Activated CD4-positive, alpha-beta T cell treated with anti-CD3 and anti-CD28 coated beads for 4 hours (primary cell): Measurements from ENCODE around the gene DNAJC3.
"Not testable (repeated sequence)": the region's sequence is repeated elsewhere in the genome, so short reads cannot be mapped to it uniquely, and the experiment has no call there.

Experiments used
- DNase-seq, 2 donors: peaks; one replicate each; pipeline ENCODE4 v3.0.0-alpha.2; 2020

Gene DNAJC3

DNA sequence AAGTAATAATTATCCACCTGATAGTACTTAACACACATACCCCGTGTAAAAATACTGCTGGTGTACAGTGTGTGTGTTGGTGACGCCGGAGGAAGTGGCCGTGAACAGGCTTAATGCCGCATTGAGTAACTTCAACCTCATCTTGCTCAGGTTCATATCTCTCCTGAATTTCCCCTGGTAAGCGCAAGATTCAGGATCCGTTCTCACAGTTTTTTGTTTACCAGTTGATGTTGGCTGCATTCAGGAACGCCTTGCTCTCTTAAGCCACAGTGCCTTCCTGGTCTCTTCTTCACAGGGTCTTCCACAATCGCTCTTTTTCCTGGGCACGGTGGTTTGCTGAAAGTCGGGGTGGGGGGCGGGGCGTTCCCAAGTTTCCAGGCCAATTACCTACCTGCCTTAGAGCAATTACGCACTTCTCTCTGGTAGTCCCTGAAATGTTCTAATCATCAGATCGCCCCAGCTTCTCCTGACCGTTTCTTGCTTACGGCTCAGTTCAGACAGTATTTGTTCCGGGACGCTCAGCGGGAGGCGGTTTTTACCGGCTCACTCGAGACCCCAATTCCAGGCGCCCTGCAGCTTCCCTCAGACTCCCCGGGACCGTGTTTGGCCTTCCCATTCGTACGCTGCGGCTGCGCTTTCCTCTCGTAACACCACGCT is 706 bp upstream of the DNAJC3 start:
- DNase-seq: peak in 1 of 2 donors; percentile 8

DNA sequence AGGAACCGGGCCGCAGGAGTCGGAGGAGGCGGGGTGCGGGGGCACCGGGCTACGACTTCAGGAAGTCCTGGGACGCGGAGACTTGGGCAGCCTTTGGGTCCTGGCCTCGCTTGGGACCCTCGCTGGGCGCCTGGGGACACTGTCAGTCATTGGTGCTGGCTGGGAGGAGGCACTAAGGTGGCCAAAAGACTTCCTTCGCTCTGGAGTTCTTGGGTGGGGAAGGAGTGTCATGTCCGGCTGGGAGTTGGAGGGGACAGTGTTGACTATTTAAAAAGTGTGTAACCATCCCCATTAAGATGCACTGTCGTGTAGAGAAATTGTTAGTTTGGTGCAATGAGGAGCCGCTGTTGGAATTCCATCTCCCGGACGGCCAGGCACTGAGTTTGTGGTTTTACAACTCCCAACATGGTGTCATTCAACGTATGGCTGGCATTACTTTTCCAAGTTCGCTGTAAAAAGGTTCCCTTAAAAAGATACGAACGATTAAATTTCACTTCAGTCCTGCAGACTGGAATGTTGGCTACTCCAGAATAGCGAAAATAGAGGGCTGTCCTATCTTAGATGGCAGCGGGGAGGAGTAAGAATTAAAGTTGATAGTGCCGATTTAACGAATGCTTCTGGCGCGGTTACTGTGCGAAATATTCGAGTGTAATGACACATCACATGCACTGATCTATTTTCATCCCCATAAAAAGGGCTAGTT is 776 bp downstream of the DNAJC3 start:
- peak; percentile 3 to 11 for DNase-seq

DNA sequence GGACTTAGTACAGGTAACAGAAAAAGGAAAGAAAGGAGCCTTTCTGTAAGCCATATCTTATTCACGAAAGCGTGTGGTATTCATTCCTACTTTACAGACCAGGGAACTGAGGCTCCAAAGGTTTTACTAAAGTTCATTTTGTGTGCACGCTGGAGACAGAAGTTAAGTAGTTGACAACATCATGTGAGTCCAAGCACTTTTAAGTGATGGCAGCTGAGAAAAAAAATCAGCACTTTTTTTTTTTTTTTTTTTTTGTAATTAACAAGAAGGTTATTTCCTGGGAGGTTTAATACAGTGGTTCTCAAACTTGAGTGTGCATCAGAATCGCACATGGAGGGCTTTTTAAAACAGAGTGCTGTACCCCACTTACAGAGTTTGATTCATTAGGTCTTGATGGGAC is 2.0 kb downstream of the DNAJC3 start:
- DNase-seq: no peak

DNA sequence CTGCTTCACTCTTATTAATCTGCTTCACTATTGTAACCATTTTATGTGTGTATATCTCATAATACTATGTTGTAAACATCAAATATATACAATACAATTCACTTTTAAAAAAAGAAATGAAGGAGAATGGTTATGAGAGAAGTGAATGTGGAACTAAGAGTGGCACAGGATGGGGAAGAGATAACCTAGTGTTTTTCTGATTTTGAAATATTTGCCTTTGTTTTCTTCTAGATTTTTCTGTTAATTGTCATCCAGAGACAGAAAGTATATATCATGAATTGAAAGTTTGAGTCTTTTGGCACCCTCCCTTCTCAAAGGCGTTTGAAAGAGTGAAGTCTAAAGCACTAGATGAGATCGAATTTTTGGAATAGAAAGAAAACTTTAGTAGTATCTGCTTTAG is 2.8 kb downstream of the DNAJC3 start:
- no peak for DNase-seq

DNA sequence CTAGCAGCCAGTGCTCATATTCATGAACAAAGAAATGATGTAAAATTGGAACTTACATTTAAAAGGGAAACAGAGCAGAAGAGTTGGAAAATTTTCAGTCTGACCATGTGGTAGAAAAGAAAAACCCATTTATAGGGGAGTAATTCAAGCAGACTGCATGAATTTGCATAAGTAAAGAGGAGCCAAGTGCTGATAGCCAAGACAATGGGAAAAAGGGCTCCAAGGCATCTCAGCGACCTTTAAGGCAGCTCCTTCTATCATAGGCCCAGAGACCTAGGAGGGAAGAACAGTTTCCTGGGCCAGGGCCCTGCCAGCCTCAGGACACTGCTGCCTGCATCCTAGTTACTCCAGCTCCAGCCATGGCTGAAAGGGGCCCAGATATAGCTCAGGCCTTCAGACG is 7.5 kb downstream of the DNAJC3 start:
- no peak for DNase-seq

DNA sequence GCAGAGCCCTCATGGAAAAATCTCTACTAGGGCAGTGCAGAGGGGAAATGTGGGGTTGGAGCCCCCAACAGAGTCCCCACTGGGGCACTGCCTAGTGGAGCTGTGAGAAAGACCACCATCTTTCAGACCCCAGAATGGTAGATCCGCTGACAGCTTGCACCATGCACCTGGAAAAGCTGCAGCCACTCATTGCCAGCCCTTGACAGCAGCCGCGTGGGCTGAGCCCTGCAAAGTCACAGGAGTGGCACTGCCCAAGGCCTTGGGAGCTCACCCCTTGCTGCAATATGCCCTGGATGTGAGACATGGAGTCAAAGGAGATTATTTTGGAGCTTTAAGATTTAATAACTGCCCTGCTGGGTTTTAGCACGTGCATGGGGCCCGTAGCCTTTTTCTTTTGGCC is 8.0 kb downstream of the DNAJC3 start:
- DNase-seq: not testable (repeated sequence)

DNA sequence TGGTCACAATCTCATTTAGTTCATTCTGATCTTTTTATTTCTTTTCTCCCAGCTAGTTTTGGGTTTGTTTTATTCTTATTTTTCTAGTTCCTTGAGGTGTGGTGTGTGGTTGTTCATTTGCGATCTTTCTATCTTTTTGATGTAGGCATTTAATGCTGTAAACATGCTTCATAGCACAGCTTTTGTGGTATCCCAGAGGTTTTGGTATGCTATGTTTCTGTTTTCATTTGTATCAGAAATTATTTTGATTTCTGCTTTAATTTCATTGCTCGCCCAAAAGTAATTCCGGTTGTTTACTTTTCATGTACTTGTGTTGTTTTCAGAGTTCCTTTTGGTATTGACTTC is 12.6 kb downstream of the DNAJC3 start:
- DNase-seq: no peak

DNA sequence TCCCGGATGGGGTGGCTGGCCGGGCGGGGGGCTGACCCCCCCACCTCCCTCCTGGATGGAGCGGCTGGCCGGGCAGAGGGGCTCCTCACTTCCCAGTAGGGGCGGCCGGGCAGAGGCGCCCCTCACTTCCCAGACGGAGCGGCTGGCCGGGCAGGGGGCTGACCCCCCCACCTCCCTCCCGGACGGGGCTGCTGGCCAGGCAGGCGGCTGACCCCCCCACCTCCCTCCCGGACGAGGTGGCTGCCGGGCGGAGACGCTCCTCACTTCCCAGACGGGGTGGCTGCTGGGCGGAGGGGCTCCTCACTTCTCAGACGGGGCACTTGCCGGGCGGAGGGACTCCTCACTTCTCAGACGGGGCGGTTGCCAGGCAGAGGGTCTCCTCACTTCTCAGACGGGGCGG is 14.0 kb downstream of the DNAJC3 start:
- not testable (repeated sequence) for DNase-seq

DNA sequence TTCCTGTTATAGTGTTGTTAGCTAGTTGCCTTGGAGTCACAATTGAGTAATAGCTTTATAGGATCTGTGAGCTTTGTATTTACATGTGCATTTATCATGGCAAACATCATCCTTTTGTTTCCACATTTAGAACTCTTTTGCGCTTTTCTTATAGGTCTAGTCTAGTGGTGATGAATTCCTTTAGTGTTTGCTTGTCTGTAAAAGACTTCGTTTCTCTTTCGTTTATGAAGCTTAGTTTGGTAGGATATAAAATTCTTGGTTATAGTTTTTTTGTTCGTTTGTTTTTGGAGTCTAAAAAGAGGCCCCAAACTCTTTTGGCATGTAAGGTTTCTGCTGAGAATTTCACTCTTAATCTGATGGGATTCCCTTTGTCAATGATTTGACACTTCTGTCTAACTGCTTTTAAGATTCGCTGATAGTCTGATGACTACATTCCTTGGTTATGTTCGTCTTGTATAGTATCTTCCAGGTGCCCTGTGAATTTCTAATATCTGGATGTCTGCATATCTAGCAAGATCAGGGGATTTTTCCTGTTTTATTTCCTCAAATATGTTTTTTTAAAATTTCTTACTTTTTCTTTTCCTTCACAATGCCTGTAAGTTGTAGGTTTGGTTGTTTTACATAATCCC is 20.2 kb downstream of the DNAJC3 start:
- DNase-seq: no peak

DNA sequence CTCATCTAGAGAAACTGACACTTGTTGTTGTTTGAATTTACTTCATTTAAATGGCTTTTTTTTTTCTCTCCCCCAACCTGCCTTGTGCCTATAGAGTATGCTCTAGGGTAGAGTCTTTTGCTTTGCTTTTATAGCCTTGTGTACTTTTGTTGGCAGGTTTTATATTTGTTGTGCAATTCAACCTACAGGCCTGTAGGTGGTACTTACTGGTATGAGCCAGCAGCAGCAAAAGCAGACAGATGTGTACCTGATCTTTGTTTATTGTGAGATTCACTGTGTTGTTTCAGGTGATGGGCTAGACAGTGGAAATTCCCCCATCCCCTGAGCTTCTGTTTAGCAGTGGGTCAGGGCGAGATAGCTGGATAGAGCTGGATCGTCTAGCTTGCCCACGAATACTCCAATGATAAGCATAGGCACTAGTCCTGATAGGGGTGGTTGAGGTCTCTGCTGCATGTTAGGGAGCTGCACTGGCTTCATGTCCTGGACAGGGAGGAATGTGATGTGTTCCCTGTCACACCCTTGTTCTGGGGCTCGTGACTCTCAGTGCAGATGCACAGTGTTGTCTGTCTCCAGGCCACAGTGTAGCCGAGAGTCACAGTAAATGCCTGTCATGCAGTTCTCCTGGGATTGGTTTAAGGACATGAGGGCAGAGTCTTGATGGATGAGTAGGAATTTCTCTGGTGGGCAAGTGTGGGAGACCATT is 21.3 kb downstream of the DNAJC3 start:
- no peak for DNase-seq

DNA sequence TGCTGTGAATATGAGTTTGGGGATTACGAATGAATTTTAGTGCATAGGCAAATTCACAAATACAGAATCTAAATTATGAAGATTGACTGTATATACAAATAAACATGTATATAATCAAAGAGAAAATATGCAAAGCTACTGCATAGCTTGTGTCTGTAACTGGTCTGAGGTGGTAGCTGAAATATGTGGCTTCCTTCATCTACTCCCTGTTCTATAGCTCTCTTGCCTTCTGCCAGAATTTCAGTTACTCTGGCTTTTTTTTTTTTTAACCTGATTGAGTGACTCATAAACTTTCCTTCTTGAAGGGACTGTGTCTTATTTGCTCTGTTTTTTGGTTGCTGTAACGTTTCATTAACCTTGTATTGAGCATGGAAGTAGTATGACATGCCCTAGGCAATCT is 26.6 kb downstream of the DNAJC3 start:
- no peak for DNase-seq

DNA sequence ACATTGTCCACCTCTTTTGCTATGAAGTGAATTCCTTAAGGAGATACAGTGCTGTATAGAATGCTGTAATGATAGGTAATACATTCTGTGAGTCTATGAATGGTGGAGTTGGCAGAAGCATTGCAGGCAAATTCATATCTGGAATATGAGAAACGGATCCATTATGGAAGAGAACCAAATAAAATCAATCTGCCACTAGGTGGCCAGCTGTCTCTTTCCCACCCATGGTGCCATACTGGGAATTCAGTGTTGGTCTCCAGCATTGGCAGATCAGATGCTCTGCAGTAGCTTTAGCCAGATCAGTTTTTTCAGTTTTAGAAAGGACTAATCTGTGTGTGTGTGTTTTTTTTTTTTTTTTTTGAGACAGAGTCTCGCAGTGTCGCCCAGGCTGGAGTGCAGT is 27.6 kb downstream of the DNAJC3 start:
- DNase-seq: no peak

DNA sequence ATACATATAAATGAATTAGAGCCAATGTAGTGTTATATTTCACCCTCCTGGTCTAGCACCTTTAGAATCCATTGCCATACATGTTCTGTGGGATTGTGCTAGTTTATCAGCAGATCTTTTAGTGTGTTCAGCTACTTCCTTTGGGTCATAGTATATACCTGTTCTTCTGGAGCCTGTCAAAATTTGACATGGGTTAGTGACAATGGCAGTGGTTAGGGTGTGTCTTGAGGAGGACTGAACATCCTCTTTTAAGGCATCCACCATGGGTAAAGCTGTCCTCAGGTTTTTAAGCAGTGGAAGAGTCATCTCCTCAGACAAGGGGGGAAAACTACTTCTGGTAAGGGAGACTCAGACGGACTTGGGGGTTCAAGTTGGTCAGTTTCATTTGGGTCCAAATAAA is 29.4 kb downstream of the DNAJC3 start:
- DNase-seq: no peak

DNA sequence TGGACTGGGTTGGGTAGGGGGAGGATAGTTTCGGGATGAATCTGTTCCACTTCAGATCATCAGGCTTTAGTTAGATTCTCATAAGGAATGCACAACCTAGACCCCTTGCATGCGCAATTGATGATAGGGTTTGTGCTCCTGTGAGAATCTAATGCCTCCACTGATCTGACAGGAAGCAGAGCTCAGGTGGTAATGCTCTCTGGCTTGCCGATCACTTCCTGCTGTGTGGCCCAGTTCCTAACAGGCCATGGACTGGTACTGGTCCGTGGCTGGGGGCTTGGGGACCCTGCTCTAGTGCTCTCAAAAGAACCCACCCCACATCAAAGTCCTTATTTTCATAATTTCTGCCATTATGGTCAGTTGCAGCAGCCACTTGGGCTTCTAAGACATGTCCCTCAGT is 30.1 kb downstream of the DNAJC3 start:
- no peak for DNase-seq

DNA sequence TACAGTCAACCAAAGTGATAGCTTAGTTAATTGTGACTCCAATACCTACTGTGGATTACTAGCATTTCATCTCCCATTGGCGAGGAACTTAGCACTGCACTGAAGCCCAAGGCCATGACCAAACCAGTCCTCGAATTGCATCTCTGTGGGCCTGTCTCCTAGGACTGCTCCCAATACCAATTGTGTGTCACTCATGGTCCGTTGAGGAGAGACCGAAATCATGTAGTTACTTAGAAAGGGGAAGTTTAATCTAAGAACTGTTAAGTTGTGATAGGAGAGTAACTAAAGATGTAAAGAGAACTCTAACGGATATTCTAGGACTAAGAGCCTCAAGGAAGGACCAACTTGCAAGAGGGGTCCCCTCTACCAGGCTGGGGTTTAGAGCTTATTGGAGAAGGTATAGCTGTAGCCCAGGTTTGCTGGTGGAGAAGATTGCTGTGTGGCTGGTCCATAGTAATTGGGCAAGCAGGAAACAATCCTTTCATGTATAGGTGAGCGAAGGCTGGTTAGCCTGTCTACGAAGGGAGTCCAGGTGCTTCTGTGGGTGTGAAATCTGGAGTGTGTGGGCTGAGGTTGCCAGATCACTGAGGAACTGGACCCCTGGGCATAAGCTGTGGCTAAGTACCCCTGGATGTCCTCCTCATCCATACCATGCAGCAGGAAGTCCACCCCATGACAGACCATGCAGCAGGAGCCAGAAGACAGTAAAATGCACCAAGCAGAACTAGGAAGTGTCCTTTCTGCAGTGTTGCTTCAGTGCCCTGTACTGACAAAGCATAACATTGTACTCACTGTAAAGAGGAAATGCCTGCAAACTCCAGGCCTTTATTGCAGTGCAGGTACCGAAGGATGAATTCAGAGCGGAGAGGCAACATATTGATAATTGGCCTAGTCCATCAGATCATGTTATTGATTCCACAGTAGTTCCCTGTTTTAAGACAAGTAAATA is 30.8 kb downstream of the DNAJC3 start:
- no peak for DNase-seq

DNA sequence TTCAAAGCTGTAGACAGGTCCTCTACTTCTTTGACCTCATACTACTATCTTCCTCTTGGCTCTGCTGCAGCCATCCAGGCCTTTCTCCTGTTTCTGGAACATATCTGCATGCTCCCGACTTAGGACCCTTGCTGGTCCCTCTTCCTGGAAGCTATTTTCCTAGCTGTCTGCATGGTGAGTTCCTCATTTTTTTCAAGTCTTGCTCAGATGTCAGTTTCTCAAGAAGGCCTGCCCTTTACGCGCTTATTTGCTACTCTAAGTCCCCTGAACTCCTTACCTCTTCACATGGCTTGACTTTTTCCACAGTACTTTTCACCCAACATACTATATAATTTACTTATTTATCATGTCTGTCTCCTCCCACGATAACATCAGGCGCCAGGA is 31.4 kb downstream of the DNAJC3 start:
- no peak for DNase-seq

DNA sequence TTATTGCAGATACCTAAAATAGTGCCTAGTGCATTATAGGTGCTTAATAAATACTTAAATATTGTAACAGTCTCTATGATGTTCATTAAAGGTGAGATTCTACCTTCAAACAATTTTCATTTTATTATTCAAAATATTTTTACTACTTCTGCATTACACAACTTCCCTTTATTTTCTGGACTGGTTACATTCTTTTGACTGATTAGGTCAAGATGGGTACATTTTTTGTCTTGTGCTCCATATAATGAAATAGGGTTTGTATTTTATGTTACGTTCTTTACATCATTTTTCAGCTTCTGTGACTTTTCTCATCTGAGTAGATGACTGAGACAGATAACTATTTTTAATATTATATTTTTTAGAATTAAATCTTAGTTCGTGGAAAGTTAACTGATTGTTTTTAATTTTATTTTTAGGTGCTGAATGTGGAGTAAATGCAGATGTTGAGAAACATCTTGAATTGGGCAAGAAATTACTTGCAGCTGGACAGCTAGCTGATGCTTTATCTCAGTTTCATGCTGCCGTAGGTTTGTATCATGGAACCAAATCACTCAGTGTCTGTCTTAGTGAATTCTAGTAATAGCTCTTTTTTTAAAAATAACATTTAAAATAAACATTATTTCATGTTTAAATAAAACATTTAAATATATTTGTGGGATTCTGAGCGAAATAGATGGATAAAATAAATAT is 32.0 kb downstream of the DNAJC3 start:
- no peak for DNase-seq

DNA sequence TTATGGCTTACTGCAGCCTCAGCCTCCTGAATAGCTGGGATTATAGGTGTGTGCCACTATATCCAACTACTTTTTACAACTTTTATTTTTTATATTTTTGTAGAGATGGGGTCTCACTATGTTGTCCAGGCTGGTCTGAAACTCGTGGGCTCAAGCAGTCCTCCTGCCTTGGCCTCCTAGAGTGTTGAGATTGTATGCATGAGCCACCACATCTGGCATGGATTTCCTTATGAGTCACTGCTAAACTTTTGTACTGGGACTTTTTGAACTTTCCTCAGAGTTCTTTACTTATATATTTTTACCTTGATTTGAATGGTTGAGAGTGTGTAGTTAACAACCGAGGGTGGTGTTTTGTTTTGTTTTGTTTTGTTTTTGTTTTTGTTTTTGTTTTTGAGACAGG is 33.4 kb downstream of the DNAJC3 start:
- no peak for DNase-seq

DNA sequence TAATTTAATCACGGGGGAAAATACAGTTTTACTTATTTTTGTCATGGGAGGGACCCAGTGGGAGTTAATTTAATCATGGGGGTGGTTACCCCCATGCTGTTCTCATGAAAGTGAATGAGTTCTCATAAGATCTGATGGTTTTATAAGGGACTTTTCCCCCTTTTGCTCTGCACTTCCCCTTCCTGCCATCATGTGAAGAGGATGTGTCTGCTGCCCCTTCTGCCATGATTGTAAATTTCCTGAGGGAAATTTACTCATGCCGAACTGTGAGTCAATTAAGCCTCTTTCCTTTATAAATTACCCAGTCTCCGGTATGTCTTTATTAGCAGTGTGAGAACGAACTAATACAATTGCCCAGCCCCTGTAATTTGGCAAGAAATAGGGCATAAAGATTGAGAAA is 35.9 kb downstream of the DNAJC3 start:
- DNase-seq: not testable (repeated sequence)

DNA sequence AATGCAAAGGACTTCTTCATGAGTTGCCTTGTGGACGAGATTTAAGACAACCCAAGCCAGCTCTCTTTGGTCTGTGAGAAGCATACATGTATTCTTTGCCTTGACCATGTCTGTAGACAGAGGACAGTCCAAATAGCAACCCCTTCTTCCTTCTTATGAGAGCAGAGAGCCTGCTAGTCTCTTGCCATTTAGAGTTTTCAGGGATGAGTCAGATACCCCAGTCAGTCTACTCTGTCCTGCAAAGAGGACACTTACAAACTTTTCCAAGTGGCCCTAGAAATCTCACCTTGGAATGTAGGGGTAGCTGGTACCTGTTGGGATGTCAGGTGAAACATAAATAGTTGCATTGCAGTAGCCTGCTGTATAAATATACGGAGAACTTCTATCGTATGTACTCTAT is 36.7 kb downstream of the DNAJC3 start:
- no peak for DNase-seq

DNA sequence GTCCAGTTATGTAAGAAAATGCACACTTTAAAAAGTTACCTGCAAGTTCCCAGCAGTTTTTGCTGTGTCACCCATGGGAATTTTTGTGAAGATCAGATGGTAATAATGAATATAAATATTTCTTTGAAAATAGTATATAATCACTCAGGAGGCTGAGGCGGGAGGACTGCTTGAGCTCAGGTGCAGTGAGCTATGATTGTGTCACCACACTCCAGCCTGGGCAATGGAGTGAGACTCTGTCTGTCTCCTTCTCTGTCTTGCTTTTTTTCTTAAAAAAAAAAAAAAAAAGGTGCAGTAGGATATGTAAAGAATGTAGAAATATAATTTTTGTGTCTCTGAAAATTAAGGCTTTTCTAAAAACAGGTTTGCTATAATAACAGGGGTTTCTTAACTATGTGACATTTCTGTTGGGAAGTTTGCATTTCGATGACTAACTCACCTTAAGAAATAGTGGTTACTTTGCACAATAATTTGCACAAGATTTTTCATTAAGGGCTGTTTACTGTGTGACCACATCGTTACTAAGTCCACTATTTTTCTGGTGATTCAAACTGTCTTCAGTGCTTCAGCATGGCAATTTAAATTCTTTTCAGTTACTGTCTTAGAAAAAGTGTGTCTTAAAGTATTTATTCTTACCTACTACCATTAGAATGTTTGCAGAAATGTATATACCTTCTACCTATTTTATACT is 37.3 kb downstream of the DNAJC3 start:
- DNase-seq: no peak

DNA sequence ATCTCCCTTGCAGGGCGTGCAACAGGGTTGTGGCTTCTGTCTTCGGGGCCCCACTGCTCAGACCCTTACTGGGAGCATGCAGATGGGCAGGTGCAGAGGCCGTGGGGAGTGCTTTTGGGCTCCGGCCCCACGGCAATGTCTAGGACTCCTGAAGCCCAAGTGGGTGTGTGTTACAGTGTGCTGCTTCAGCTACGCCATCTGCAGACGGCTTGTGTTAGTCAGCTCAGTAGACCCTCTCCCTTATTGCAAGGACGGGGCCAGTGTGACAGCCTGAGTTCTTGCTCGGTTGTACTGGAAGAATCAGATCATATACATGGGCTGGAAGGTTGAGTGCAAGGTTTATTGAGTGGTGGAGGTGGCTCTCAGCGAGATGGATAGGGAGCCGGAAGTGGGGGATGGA is 39.3 kb downstream of the DNAJC3 start:
- DNase-seq: no peak
